Right hindlimb (tissue), 1 donor: ENCODE results near the gene MYBBP1A.
A peak's percentile ranks its signal among the peaks of the same experiment; 100 is the strongest.

Experiments used
- DNase-seq: peaks from one replicate; pipeline ENCODE4 v3.0.0-alpha.2; 2018

Gene MYBBP1A

DNA sequence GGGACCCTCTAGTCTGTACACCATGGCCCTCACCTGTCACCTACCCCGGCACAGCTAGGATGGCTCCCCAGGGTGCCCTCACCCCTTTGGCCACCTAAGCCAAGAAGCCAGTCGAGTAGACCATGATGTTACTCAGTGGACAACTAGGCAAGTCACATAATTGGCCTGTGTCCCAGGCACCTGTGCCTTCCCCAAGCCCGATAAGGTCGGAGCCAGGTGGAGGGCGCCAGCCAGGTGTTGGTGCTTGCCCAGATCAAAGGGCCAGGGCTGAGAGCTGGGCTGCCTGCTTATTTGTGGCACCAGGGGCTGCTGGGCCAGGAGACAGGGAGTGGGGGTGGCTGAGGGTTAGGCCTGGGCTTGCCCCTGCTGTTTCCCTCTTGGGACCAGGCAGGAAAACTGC lies 39.7 kb downstream of the MYBBP1A start:
- no peak for DNase-seq

DNA sequence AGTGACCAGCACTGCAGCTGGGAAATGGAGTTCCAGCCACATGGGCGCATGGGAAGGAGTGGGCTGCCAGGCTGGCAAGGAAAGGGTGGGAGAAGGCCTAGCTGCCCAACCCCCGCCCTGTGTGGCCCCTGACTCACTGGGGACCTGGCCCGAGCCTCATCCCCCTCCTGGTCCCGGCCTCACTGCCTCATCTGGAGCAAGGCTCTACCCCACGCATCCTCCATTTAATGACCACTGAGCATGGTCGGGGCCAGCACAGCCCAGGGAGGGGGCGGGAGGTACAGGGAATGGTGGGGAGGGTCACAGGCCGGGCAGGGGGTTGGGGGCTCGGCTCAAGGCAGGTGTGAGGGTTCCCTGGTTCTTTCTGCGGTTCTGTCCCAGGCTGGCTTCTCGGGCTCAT lies 40.4 kb downstream of the MYBBP1A start:
- DNase-seq = no peak

DNA sequence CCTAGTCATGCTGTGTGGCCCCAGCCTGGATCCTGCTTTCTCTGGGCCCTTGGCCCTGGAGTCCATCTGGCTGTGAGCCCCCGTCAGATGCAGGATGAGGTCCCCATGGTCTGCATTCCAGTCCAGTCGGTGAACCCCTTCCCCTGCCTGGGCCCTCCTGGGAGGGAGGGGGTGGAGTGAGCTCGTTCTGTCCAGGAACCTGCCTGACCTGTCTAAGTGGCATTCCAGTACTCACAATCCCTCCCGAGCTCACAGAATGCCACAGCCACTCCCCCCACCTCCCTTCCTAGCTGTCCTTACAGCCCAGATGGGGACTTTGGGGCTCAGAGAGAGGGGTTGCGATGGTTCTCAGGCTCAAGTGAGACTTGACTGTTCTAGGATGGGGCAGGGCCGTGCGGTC lies 41.0 kb downstream of the MYBBP1A start:
- no peak for DNase-seq

GRCh38 chr17:4513113-4514032 lies 41.8 kb downstream of the MYBBP1A start:
- DNase-seq = no peak

DNA sequence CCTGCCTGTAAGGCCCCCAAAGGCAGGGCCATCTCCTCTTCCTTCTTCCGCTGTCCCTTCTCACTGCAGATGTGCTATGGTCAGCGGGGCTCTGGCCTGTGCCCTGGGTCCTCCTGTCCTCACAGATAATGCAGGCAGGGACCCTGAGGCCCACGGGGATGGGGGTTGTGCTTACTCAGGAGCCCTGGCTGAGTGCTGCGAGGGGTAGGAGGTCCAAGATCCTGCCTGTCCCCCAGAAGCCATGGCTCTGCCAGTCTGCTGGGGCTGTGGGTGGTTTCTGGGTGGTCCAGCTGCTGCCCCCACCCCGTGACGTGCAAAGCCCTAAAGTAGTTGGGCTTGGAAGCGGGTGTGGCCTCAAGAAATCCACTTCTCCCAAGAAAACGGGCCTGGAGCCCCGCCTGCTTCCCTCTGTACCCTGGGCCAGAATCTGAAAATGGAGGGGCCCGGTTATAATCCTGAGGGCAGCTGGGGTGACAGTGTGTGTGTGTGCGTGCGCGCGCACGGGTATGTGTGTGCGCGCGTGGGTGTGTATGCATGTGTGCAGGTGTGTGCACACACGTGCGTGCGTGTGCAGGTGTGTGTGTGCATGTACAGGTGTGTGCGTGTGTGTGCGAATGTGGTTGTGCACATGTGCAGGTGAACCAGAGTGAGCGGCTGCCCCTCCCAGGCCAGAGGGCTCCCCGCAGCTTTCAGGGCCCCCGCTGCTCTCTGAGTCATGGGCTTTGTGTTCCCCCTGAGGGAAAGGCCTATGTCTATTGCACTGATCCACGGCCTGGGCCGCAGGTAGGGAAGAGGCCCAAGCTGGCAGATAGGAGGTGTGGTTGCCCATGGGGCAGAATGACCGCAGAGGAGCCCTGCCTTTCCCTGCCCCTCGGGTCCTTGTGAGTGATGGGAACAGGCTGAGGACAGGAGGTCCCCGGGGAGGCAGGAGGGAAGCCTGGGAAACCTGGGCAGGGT lies 42.8 kb downstream of the MYBBP1A start:
- DNase-seq = no peak

DNA sequence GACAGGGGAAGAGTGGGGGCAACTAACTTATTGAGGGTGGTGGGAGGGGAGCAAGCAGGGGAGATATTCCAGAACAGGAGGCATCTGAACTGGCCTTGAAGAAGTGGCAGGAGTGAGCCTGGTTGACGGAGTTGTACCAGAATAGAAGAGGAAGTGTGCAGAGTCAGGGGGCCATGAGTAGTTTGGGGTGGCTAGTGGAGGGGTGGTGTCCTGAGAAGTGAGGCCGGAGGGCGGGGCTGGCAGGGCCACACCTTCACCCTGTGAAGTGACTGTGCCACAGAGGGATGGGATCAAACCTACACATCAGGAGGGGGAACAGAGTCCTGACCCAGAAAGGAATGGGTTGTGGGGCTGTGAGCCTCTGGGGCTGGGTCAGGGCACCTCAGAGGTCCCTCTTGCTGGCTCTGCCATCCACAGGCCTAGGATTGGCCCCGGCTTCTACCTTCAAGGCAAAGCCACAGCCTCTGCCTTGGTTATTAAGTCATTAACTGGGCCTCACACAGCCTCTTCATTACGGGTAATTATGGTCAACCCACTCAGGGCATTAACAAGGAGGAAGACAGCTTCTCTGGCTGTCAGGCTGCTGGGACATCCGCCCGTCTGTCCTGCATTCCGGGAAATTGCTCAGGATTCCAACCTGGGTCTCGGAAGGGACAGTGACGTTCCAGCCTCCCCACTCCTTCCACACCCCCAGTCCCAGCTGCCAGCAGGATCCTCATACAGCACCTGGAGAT lies 43.8 kb downstream of the MYBBP1A start:
- DNase-seq = no peak

DNA sequence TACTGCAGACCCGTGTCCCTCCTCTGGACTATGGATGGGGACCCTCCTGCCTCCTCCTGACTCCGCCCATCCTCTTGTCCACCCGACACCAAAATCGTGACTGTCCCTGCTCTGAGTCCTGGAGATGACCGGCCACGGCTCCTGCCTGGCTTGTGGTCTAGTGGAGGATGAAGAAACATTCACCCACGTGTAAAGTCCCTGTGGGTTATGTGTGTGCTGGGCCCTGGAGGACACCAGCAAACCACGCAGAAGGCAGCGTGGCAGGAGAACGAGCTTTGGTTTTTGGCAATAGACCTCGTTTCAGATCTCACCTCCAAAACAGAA lies 44.6 kb downstream of the MYBBP1A start:
- DNase-seq = no peak

GRCh38 chr17:4509923-4510617 lies 45.1 kb downstream of the MYBBP1A start:
- peak; percentile 76 for DNase-seq

- no peak for DNase-seq
Measured at GRCh38 chr17:4509401-4509800, 45.8 kb downstream of the MYBBP1A start.

GRCh38 chr17:4508207-4508606 lies 47.0 kb downstream of the MYBBP1A start:
- DNase-seq = no peak

DNA sequence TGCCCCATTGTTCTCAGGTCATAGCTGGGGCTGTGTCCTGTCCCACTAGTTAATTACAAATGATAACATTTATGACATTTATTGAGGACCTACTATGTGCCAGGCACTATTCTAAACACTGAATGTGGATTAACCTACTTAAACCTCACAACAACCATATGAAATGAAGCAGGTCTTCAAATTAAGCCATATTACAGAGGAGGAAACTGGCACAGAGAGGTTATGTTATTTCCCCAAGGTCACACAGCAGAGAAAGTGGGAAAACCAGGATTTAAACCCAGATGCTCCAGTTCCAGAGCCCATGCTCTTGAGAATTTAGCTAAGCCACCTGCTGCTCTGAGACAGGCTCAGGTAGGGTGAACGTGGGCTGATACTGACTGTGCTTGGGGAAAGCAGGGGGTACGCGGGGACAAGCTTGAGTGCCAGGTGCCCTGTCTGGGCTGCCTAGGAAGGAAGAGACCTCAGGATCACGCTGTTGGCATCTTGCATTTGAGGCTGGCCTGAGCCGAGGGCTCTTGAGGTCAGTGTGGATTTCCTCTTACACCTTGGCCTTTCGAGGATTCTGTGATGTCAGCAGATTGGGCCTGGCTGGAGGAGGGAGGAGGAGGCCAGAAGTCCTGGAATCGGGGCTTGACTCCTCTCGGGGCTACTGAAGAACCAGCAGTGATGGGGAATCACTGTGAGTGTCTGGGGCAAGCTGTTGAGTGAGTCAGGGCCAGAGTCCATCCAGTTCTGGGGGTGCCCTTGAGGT lies 47.6 kb downstream of the MYBBP1A start:
- DNase-seq = no peak

DNA sequence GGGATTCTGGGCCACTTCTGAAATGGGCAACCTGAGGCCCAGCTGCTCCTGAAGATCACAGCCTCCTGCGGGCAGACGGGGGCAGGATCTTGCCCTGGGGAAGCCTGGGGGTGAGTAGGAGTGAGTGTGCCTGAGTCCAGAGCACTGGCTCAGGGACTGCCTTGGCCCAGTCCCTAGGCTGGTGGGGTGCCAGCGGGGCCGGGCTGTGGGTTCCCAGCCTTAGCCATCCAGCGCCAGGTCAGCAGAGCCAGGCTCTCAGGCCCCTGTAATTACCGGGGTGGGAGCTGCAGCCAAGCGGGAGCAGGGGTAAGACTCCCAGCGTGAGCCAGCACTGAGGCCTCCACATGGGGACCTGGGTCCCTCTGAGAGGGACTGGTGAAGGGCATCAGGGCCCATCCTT lies 48.3 kb downstream of the MYBBP1A start:
- DNase-seq = peak; percentile 67

GRCh38 chr17:4506175-4506813 lies 48.9 kb downstream of the MYBBP1A start:
- DNase-seq = peak; percentile 72

DNA sequence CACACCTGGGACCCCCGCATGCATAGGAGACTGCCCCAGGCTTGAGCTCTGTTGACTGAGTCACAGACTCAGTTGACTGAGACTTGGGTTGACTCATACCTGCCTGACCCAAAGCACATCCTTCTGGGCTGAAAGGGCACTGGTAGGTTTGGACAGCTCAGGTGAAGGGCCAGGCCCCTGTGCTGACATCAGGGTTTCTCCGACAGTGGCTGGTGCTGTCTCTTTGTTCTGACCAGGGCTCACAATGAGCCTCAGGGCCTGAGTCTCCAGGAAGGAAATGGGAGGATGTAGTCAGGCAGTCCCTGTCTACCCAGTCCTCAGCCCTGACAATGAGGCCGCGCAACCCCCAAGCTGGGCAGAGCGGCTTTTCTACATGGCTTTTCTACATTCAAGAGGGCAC lies 50.0 kb downstream of the MYBBP1A start:
- DNase-seq = no peak

DNA sequence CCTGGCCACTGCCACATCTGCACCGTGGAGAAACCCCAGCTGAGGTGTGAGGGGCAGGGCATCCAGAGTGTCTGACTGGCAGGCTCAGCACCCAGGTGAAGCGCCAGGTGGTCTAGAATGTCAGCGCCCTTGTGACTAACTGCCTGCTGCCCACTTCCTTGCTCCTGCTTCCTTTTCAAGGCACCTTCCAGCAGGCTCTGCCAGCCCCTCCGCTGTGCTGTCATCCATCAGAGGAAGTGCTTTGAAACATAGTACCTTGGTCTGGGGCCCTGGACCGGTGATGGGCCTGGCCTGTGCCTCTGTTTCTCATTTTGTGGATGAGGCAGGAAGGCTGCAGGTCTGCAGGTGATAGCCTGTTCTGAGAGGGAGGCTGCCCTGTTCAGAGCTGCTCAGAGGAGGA lies 51.0 kb downstream of the MYBBP1A start:
- no peak for DNase-seq

GRCh38 chr17:4503283-4504025 lies 51.7 kb downstream of the MYBBP1A start:
- DNase-seq = no peak

DNA sequence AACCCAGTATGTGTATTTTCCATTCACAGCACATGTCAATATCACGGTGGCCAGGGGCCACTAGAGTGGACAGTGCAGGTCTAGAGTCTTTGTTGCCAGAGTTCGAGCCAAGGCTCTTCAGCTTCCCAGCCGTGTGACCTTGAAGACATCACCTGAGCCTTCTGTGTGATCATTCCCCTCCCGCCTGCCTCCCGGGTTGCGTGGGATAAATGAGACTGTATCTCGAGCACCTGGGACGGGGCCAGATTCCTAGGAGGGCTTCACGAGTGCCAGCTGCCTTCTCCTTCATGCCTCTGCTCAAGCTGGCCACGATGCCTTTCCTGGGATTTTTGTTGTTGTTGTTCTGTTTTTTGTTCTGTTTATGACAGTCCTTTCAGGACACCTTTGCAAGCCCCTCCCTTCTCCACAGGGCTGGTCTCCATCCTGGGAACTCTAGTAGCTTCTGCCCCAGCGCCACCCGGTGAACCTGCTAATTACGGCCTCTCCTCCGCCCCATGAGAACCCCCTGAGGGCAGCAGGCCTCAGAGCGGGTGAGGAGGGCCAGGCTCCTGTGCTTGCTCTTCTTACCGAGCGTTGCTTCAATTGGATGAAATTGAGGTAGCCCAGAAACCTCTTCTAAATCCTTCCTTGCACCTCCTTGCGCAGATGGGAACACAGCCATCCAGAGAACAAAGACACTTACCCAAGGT lies 52.6 kb downstream of the MYBBP1A start:
- no peak for DNase-seq

DNA sequence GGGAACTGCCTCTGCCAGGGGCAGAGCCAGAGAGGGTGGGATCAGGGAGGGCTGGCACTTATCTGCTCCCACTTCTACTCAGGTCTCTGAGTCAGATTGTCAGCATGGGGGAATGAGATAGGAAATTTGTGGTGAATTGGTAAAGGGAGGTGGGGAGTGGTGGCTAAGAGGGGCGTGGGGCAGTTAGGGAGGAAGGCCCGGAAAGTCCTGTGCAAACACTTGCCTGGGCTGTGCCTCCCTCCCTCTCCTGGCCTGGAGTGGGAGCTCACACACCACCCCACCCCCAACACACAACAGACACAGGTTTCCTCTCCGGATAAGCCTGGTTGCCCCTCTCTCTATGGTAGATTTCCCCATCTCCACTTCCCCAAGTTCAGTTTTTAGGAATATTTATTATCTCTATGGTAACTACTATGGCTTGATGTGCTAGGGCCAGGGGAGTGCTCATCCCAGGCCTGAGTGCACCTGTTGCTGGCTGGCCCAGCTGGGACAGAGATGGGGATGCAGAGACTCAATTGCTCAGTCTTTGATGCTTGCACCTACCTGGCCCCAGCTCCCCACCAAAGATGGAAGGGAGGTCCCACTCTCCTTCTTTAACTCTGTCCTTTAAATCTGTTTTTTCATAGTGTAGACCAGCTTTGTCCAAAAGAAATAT lies 53.8 kb downstream of the MYBBP1A start:
- DNase-seq = no peak

DNA sequence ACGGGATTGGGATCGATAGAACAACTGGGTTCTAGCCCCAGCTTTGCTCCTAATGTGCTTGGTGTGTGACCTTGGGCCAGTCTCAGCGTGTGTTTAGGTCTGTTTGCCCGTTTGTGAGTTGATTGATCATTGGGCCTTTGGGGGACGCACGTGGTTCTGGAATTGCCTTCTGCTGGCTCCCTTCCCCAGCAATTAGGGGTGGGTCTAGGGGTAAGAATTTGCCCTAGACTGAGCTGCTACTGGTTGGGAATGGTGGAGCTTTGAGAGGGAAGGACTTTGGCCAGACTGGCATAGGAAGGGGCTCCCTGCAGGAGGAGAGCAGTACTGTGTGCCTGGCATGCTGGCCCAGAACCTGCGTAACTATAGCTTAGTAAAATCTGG lies 55.0 kb downstream of the MYBBP1A start:
- no peak for DNase-seq
